MV-4-11 (cell line): ENCODE data around the gene CLCNKB.

Experiments used
- DNase-seq: peaks from one replicate; lab custom pipeline; 2025; lab: John Stamatoyannopoulos, UW

CLCNKB gene

DNA sequence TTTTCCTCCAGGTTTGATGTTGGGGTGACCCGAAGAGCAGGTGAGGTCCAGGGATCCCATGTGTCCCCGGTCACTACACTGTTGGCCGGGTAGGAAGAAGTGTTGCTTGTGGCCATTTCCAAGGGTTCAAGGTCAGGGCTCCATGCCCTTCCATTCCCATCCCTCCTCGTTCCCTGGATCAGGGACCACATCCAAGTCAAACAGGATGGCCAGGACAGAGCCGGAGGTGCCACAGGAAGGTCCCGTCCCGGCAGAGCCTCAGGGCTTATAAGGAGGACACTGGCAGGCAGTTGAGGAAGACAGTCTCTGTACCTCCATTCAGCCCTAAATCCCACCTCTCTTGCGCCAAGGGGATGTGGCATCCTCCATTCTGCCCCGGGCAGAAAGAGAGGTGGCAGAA lies 51.9 kb downstream of the CLCNKB start:
- no peak for DNase-seq

GRCh38 chr1:16099412-16099811 lies 55.8 kb downstream of the CLCNKB start:
- no peak for DNase-seq

GRCh38 chr1:16101623-16102022 lies 58.0 kb downstream of the CLCNKB start:
- DNase-seq: no peak
